Mesendoderm (in vitro differentiated cells): ENCODE results near the gene SLC6A20.

ENCODE experiments used
- DNase-seq: peaks from one replicate; pipeline ENCODE4 v3.0.0; 2013
- H2AK5ac ChIP-seq: 2 replicates; pipeline ENCODE4 v1.6.1; 2013; ENCODE audit warnings: low read length, inconsistent platforms
- H2BK120ac ChIP-seq: 2 replicates; pipeline ENCODE4 v1.6.1; 2013; ENCODE audit warnings: low read depth, mild to moderate bottlenecking, low read length, moderate library complexity, mixed read lengths
- H2BK15ac ChIP-seq: replicated peaks from 2 replicates; pipeline ENCODE4 v1.6.1; 2013; ENCODE audit warnings: low read depth, mild to moderate bottlenecking, moderate library complexity
- H2BK5ac ChIP-seq: 2 replicates; pipeline ENCODE4 v1.6.1; 2013; ENCODE audit warnings: low read length, inconsistent platforms
- H3K18ac ChIP-seq: 2 replicates; pipeline ENCODE4 v1.6.1; 2013; ENCODE audit warnings: mild to moderate bottlenecking, low read length, mixed read lengths
- H3K23ac ChIP-seq: one replicate; pipeline ENCODE4 v1.6.1; 2013; ENCODE audit warnings: low read length
- H3K27ac ChIP-seq: 2 replicates; pipeline ENCODE4 v1.5.1; 2013; ENCODE audit warnings: low read depth, mild to moderate bottlenecking, inconsistent platforms, low read length, moderate library complexity
- H3K27me3 ChIP-seq: 2 replicates; pipeline ENCODE4 v1.6.1; 2013; ENCODE audit warnings: low read length, control low read depth, mild to moderate bottlenecking, inconsistent platforms; ENCODE audit not compliant: insufficient read depth, poor library complexity
- H3K36me3 ChIP-seq: 2 replicates; pipeline ENCODE4 v1.6.1; 2013; ENCODE audit warnings: low read length, inconsistent platforms; ENCODE audit not compliant: control insufficient read depth, insufficient read depth
- H3K4ac ChIP-seq: one replicate; pipeline ENCODE4 v1.6.1; 2013; ENCODE audit warnings: low read depth, mild to moderate bottlenecking, low read length, moderate library complexity
- H3K4me1 ChIP-seq: 2 replicates; pipeline ENCODE4 v1.6.1; 2013; ENCODE audit warnings: low read depth, low read length, inconsistent platforms; ENCODE audit not compliant: control insufficient read depth
- H3K4me2 ChIP-seq: 2 replicates; pipeline ENCODE4 v1.6.1; 2013; ENCODE audit warnings: low read length
- H3K4me3 ChIP-seq: 2 replicates; pipeline ENCODE4 v1.5.1; 2013; ENCODE audit warnings: mild to moderate bottlenecking, low read length
- H3K56ac ChIP-seq: one replicate; pipeline ENCODE4 v1.6.1; 2013; ENCODE audit warnings: low read length
- H3K79me1 ChIP-seq: 2 replicates; pipeline ENCODE4 v1.6.1; 2013; ENCODE audit warnings: low read length, inconsistent platforms
- H3K79me2 ChIP-seq: 2 replicates; pipeline ENCODE4 v1.6.1; 2013; ENCODE audit warnings: mild to moderate bottlenecking, low read length; ENCODE audit not compliant: control insufficient read depth, insufficient read depth
- H3K9ac ChIP-seq: 2 replicates; pipeline ENCODE4 v1.6.1; 2013; ENCODE audit warnings: low read length, inconsistent platforms
- H4K5ac ChIP-seq: one replicate; pipeline ENCODE4 v1.6.1; 2013; ENCODE audit warnings: low read length
- H4K8ac ChIP-seq: one replicate; pipeline ENCODE4 v1.6.1; 2013; ENCODE audit warnings: low read depth, mild to moderate bottlenecking, control low read depth, low read length, moderate library complexity
- WGBS: extraction: QIAGEN DNeasy Blood & Tissue Kit; methylation state at CpG from one replicate; pipeline ENCODE4 v1.1.7; 2013; ENCODE audit warnings: low lambda C conversion rate, missing lambda C conversion rate; ENCODE audit not compliant: insufficient coverage; ENCODE audit errors: extremely low coverage; 5-methylcytosine and 5-hydroxymethylcytosine counted together

The SLC6A20 gene

DNA sequence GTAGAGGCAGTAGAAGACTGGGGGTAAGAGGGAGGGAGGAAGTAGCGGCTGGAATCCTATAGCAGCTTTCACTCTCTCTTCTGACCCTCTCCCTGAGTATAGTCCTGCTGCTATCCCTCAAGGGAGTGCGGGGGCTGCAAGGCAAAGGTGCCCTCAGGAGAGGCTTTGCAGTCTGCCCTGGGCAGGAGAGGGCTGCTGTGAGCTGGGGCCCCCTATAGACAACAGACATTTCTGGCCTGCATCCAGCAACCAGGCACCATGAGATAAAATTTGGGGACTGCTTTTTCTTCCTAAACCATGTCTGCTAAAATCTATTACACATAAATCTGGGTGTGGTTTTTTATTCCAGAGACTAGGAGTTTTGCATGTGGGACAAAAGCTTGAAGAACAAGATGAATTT lies 59.1 kb downstream of the SLC6A20 start:
- no peak overlapping the region for H3K56ac ChIP-seq
- no peak overlapping the region for H4K5ac ChIP-seq
- H2BK5ac ChIP-seq: no peak overlapping the region
- no peaks in the 10 kb centered on the region for H3K79me2 ChIP-seq
- H3K27ac ChIP-seq: no peak overlapping the region
- no peak overlapping the region for H3K23ac ChIP-seq
- no peak overlapping the region for H2BK15ac ChIP-seq
- no peak overlapping the region for H3K4ac ChIP-seq
- no peak overlapping the region for H4K8ac ChIP-seq
- H2BK120ac ChIP-seq: no peak overlapping the region
- no peak overlapping the region for H3K4me2 ChIP-seq
- H3K9ac ChIP-seq: no peak overlapping the region
- H3K4me1 ChIP-seq: peaks cover 2% of the 10 kb centered on the region
- no peak overlapping the region for H2AK5ac ChIP-seq
- peaks cover 3% of the 10 kb centered on the region for H3K79me1 ChIP-seq
- no peak overlapping the region for H3K4me3 ChIP-seq
- no peaks in the 10 kb centered on the region for H3K27me3 ChIP-seq
- H3K36me3 ChIP-seq: peaks cover 7% of the 10 kb centered on the region
- no peak overlapping the region for H3K18ac ChIP-seq
- no peak for DNase-seq
- WGBS: no CpG with 5 or more reads among the region's 2 CpGs

DNA sequence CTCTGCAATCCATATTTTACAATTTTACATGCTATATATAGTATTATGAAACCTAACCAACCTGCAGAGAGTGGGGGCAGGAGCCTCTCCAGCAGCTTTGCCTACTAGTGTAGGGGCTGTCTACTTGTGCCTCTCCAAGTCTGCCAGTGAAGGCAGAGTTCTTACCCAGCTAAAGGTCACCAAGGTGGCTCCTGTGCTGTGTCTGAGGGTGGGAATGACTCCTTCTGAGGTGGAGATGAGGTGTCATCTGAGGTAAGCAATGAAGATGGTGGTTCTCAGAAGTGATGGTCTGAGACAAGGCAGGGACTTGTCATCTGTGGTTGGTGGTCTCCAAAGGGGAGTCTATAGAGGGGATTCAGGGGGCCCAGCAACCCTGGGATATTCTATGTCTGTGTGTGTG lies 59.6 kb downstream of the SLC6A20 start:
- no peak overlapping the region for H2BK5ac ChIP-seq
- H3K27ac ChIP-seq: no peak overlapping the region
- H3K79me2 ChIP-seq: no peaks in the 10 kb centered on the region
- no peak overlapping the region for H4K5ac ChIP-seq
- peaks cover 7% of the 10 kb centered on the region for H3K36me3 ChIP-seq
- no peak overlapping the region for H3K4me2 ChIP-seq
- H4K8ac ChIP-seq: no peak overlapping the region
- H3K4me1 ChIP-seq: peaks cover 2% of the 10 kb centered on the region
- no peak overlapping the region for H3K56ac ChIP-seq
- no peak overlapping the region for H3K18ac ChIP-seq
- no peak overlapping the region for H3K9ac ChIP-seq
- peaks cover 3% of the 10 kb centered on the region for H3K79me1 ChIP-seq
- H3K23ac ChIP-seq: no peak overlapping the region
- no peak overlapping the region for H2BK15ac ChIP-seq
- H2BK120ac ChIP-seq: no peak overlapping the region
- H3K27me3 ChIP-seq: no peaks in the 10 kb centered on the region
- no peak for DNase-seq
- no peak overlapping the region for H2AK5ac ChIP-seq
- no peak overlapping the region for H3K4me3 ChIP-seq
- H3K4ac ChIP-seq: no peak overlapping the region

DNA sequence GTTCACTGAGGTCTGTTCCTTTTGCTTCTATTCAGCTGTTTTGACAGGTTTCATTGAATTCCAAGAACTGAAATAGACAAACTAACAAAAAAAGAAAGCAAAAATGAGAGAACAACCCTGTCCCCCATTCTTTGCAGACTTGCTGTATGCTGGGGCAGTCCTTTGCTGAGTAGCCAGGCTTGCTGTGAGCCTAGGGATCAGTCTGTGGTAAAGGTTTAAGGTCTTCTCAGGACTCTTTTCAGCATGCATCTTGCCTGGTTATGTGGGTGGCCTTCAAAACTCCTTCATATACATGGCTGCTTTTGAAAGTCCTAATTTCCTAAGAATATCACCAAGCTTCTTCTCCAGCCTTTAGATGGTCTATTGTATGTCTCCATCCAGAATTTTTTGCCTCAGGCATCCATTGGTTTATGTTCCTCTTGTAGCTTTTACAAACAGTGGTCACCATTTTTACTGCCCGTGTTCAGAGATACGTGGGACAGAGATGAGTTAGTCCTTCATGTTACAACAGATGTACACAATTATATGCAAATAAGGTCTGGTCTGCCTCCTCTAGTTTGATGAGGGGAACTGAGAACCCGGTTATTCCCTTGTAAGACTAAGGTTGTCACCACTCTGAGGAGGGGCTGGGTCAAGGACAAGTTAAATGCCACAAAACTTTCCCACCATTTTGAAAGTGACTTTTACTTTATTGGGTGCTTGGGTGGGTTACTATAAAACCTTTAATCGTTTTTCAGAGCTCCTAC lies 65.8 kb downstream of the SLC6A20 start:
- Histone ChIP-seq H2AK5ac (no peak overlapping the region), H3K23ac (no peak overlapping the region), H3K27ac (no peak overlapping the region), H3K79me1 (peaks cover 2% of the 10 kb centered on the region), H2BK5ac (no peak overlapping the region), H2BK15ac (no peak overlapping the region), H3K4me2 (no peak overlapping the region), H3K4me1 (no peaks in the 10 kb centered on the region), H3K9ac (no peak overlapping the region), H4K5ac (no peak overlapping the region), H3K79me2 (no peaks in the 10 kb centered on the region), H4K8ac (no peak overlapping the region), H3K4ac (no peak overlapping the region), H3K36me3 (peaks cover 5% of the 10 kb centered on the region), H3K18ac (no peak overlapping the region), H2BK120ac (no peak overlapping the region), H3K4me3 (no peak overlapping the region), H3K56ac (no peak overlapping the region), H3K27me3 (no peaks in the 10 kb centered on the region)
- no peak for DNase-seq
- WGBS: no CpG with 5 or more reads among the region's 4 CpGs

DNA sequence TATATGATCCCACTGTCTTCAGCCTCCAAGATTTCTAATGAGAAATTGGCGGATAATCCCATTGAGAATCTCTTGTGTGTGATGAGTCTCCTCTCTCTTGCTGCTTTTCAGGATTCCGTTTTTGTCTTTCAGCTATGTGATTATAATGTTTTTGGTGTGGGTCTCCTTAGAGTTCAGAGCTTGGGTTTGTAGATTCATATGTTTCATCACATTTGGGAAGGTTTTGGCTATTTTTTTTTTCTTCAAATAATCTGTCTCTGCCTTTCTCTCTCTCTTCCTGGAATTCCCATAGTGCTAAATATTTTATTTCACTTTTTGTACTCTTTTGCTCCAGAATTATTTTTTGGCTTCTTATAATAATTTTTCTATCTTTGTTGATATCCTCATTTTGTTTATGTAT lies 66.7 kb downstream of the SLC6A20 start:
- WGBS: no CpG with 5 or more reads among the region's 2 CpGs
- Histone ChIP-seq H3K56ac (no peak overlapping the region), H3K4me2 (no peak overlapping the region), H4K5ac (no peak overlapping the region), H3K18ac (no peak overlapping the region), H3K23ac (no peak overlapping the region), H3K27me3 (no peaks in the 10 kb centered on the region), H3K27ac (no peak overlapping the region), H3K36me3 (peaks cover 5% of the 10 kb centered on the region), H3K4ac (no peak overlapping the region), H3K79me2 (no peaks in the 10 kb centered on the region), H3K9ac (no peak overlapping the region), H4K8ac (no peak overlapping the region), H3K4me3 (no peak overlapping the region), H2BK15ac (no peak overlapping the region), H3K4me1 (no peaks in the 10 kb centered on the region), H3K79me1 (peaks cover 2% of the 10 kb centered on the region), H2BK120ac (no peak overlapping the region), H2AK5ac (no peak overlapping the region), H2BK5ac (no peak overlapping the region)
- no peak for DNase-seq

DNA sequence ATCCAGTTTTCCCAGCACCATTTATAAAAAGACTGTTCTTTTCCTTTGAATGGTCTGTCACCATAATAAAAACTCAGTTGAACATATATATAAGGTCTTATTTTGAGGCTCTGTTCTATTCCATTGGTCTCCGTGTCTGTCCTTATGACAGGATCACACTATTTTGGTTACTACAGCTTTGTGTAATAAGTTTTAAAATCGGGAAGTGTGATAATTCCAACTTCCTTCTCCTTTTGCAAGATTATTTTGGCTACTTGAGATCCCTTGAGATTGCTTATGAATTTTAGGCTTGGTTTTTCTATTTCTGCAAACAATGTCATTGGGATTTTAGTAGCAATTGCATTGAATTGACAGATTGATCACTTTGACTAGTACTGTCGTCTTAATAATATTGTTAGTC lies 71.4 kb downstream of the SLC6A20 start:
- H3K18ac ChIP-seq: no peak overlapping the region
- no peaks in the 10 kb centered on the region for H3K79me1 ChIP-seq
- no peak overlapping the region for H3K4me2 ChIP-seq
- no peak overlapping the region for H3K56ac ChIP-seq
- DNase-seq: no peak
- WGBS: no CpG with 5 or more reads among the region's 3 CpGs
- no peak overlapping the region for H2BK120ac ChIP-seq
- H3K79me2 ChIP-seq: no peaks in the 10 kb centered on the region
- no peak overlapping the region for H3K23ac ChIP-seq
- no peaks in the 10 kb centered on the region for H3K27me3 ChIP-seq
- H4K5ac ChIP-seq: no peak overlapping the region
- no peaks in the 10 kb centered on the region for H3K4me1 ChIP-seq
- H2BK5ac ChIP-seq: no peak overlapping the region
- no peak overlapping the region for H4K8ac ChIP-seq
- no peak overlapping the region for H3K9ac ChIP-seq
- H3K4me3 ChIP-seq: no peak overlapping the region
- no peak overlapping the region for H3K27ac ChIP-seq
- H2BK15ac ChIP-seq: no peak overlapping the region
- H3K36me3 ChIP-seq: peaks cover 3% of the 10 kb centered on the region
- H2AK5ac ChIP-seq: no peak overlapping the region
- H3K4ac ChIP-seq: no peak overlapping the region
